DND-41 (cell line): ENCODE measurements around the gene ERF.

Experiments used
- EZH2 ChIP-seq: IDR thresholded peaks from 3 replicates; pipeline ENCODE4 v1.6.1; 2012; ENCODE audit warnings: borderline replicate concordance, low read depth, mild to moderate bottlenecking, moderate library complexity, low read length, inconsistent platforms; ENCODE audit not compliant: severe bottlenecking
- TF ChIP-seq, protein P1 (sequence below): IDR thresholded peaks from 2 replicates; pipeline ENCODE4 v1.5.1; 2012; ENCODE audit warnings: borderline replicate concordance, low read length, moderate library complexity, mild to moderate bottlenecking; ENCODE audit not compliant: poor library complexity, severe bottlenecking; ENCODE audit errors: extremely low read depth

DNA sequence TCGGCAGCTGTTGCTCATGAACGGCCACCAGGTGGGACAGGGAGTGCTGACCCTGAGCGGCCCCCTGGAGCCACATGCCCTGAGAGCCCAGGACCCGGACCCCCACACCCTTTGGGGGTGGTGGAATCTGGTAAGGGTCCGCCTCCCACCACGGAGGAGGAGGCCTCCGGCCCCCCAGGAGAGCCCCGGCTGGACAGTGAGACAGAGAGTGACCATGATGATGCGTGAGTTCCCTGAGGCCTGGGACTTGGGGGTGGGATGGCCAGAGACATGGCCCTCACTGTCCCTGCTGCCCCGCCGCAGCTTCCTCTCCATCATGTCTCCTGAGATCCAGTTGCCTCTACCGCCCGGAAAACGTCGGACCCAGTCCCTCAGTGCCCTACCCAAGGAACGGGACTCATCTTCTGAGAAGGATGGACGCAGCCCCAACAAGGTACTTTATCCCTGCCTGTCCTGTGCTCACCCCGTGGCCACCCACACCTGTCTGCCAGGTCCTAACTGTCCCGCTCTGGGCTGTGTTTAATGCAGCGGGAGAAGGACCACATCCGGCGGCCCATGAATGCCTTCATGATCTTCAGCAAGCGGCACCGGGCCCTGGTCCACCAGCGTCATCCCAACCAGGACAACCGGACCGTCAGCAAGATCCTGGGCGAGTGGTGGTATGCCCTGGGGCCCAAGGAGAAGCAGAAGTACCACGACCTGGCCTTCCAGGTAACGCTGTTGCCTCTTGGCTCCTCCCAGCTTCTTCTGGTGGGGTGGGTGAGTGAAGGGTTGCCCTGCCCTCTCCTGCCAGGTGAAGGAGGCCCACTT lies 32.3 kb upstream of the ERF start:
- TF ChIP-seq, protein P1, sequence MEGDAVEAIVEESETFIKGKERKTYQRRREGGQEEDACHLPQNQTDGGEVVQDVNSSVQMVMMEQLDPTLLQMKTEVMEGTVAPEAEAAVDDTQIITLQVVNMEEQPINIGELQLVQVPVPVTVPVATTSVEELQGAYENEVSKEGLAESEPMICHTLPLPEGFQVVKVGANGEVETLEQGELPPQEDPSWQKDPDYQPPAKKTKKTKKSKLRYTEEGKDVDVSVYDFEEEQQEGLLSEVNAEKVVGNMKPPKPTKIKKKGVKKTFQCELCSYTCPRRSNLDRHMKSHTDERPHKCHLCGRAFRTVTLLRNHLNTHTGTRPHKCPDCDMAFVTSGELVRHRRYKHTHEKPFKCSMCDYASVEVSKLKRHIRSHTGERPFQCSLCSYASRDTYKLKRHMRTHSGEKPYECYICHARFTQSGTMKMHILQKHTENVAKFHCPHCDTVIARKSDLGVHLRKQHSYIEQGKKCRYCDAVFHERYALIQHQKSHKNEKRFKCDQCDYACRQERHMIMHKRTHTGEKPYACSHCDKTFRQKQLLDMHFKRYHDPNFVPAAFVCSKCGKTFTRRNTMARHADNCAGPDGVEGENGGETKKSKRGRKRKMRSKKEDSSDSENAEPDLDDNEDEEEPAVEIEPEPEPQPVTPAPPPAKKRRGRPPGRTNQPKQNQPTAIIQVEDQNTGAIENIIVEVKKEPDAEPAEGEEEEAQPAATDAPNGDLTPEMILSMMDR, result no peak
- no peak for TF ChIP-seq EZH2
